CD14-positive monocyte (primary cell): ENCODE data around the gene ELP1. TPM values are rescaled to one million over a fixed set of nuclear protein-coding genes. Genes with fewer than 3 reads are reported as not detected.
"Not testable (repeated sequence)": the region's sequence is repeated elsewhere in the genome, so short reads cannot be mapped to it uniquely, and the experiment has no call there.

Experiments used
- DNase-seq, 3 donors: peaks; one replicate each; pipeline ENCODE4 v3.0.0-alpha.2; 2011 to 2022
- H2AFZ ChIP-seq: 2 replicates; pipeline ENCODE4 v1.6.0; 2012; ENCODE audit warnings: mild to moderate bottlenecking, low read depth, low read length, inconsistent platforms; ENCODE audit not compliant: insufficient read depth, poor library complexity, severe bottlenecking
- H3K27ac ChIP-seq, 2 donors: 1 replicate in 1 of 2; 2 replicates in 1 of 2; pipeline ENCODE4 v1.5.1; 2012 to 2013; ENCODE audit warnings: low read length in 2 of 2, control low read depth in 1 of 2, inconsistent platforms in 1 of 2, low read depth in 1 of 2, mild to moderate bottlenecking in 1 of 2
- H3K27me3 ChIP-seq, 2 donors: one replicate each; pipeline versions ENCODE4 v1.6.0 to v1.6.1; 2011 to 2013; ENCODE audit warnings: low read length in 2 of 2; ENCODE audit not compliant: control insufficient read depth in 2 of 2, insufficient read depth in 2 of 2
- H3K36me3 ChIP-seq, 2 donors: replicated peaks in 1 of 2; 1 replicate in 1 of 2; 2 replicates in 1 of 2; pipeline versions ENCODE4 v1.5.1 to v1.6.1; 2012 to 2013; ENCODE audit warnings: low read length in 2 of 2, control low read depth in 1 of 2, inconsistent platforms in 1 of 2, mild to moderate bottlenecking in 1 of 2; ENCODE audit not compliant: insufficient read depth in 2 of 2, control insufficient read depth in 1 of 2
- H3K4me1 ChIP-seq, 2 donors: 1 replicate in 1 of 2; 2 replicates in 1 of 2; pipeline versions ENCODE4 v1.5.1 to v1.6.1; 2012 to 2013; ENCODE audit warnings: low read length in 2 of 2, control low read depth in 1 of 2, inconsistent platforms in 1 of 2, mild to moderate bottlenecking in 1 of 2, moderate library complexity in 1 of 2; ENCODE audit not compliant: insufficient read depth in 2 of 2, control insufficient read depth in 1 of 2
- H3K4me2 ChIP-seq: replicated peaks from 2 replicates; pipeline ENCODE3; 2012; ENCODE audit warnings: low read length, moderate library complexity, mild to moderate bottlenecking; ENCODE audit not compliant: poor library complexity, severe bottlenecking; ENCODE audit errors: extremely low read depth
- H3K4me3 ChIP-seq, 3 experiments: fragments of 200-600 bp in 1 of 3; sonication (generic) in 1 of 3; replicated peaks in 1 of 3; 1 replicate in 2 of 3; 2 replicates in 1 of 3; pipeline ENCODE4 v1.5.1; 2011 to 2013; ENCODE audit warnings: low read length in 3 of 3, mild to moderate bottlenecking in 3 of 3, control low read depth in 2 of 3, low read depth in 2 of 3, inconsistent platforms in 1 of 3, moderate library complexity in 1 of 3
- H3K79me2 ChIP-seq: 2 replicates; pipeline ENCODE4 v1.6.0; 2012; ENCODE audit warnings: mild to moderate bottlenecking, control low read depth, inconsistent platforms, low read length, moderate library complexity; ENCODE audit not compliant: insufficient read depth
- H3K9ac ChIP-seq: 2 replicates; pipeline ENCODE4 v1.6.0; 2017; ENCODE audit warnings: low read length, mild to moderate bottlenecking; ENCODE audit not compliant: insufficient read depth, poor library complexity, severe bottlenecking
- H3K9me3 ChIP-seq, 2 donors: replicated peaks in 1 of 2; 1 replicate in 1 of 2; 2 replicates in 1 of 2; pipeline versions ENCODE4 v1.5.1 to v1.6.1; 2012 to 2013; ENCODE audit warnings: low read length in 2 of 2, control low read depth in 1 of 2; ENCODE audit not compliant: control insufficient read depth in 1 of 2, insufficient read depth in 1 of 2
- H4K20me1 ChIP-seq: 2 replicates; pipeline ENCODE4 v1.6.0; 2012; ENCODE audit warnings: mild to moderate bottlenecking, low read length, control low read depth, moderate library complexity; ENCODE audit not compliant: insufficient read depth
- H3K27ac Mint-ChIP-seq, 7 donors: one replicate each; pipeline ENCODE4 v1.8.0; 2020; ENCODE audit warnings: mild to moderate bottlenecking in 7 of 7, mixed read lengths in 7 of 7, moderate library complexity in 6 of 7, inconsistent platforms in 2 of 7
- H3K27me3 Mint-ChIP-seq, 3 donors: one replicate each; pipeline ENCODE4 v1.8.0; 2021 to 2022; ENCODE audit warnings: low read depth in 3 of 3, mild to moderate bottlenecking in 3 of 3, mixed read lengths in 3 of 3, moderate library complexity in 3 of 3, inconsistent platforms in 1 of 3
- H3K36me3 Mint-ChIP-seq, 2 donors: one replicate each; pipeline ENCODE4 v1.8.0; 2020; ENCODE audit warnings: mixed read lengths in 2 of 2, inconsistent platforms in 1 of 2, mild to moderate bottlenecking in 1 of 2
- H3K4me1 Mint-ChIP-seq: one replicate; pipeline ENCODE4 v1.8.0; 2020; ENCODE audit warnings: mild to moderate bottlenecking, mixed read lengths
- H3K4me3 Mint-ChIP-seq, 2 donors: one replicate each; pipeline ENCODE4 v1.8.0; 2020; ENCODE audit warnings: mild to moderate bottlenecking in 2 of 2, mixed read lengths in 2 of 2, moderate library complexity in 1 of 2
- H3K9me3 Mint-ChIP-seq, 7 donors: one replicate each; pipeline ENCODE4 v1.8.0; 2020 to 2022; ENCODE audit warnings: mixed read lengths in 7 of 7, mild to moderate bottlenecking in 6 of 7, moderate library complexity in 6 of 7, inconsistent platforms in 2 of 7
- WGBS: methylation state at CpG from one replicate; pipeline ENCODE4 v1.1.5; 2013; ENCODE audit warnings: missing lambda C conversion rate; ENCODE audit not compliant: insufficient coverage; 5-methylcytosine and 5-hydroxymethylcytosine counted together
- intact Hi-C, 2 donors: fragments of 100-400 bp; cut with micrococcal nuclease; formaldehyde crosslinking; loops; one replicate each; pipeline versions ENCODE4 v1.15.0 to v1.15.1; 2023
- polyA plus RNA-seq, 3 donors: library from polyadenylated mRNA; depleted of rRNA in 1 of 3; unstranded in 2 of 3; stranded (reverse) in 1 of 3; fragments of 300-500 nt in 2 of 3; fragments of >200 nt in 1 of 3; fragmentation: Illumina TruSeq in 2 of 3; gene quantifications; 1 replicate in 2 of 3; 2 replicates in 1 of 3; pipeline ENCODE4 v1.2.3, GENCODE V29; 2012 to 2021
- TF ChIP-seq, protein P1 (sequence below): fragments of 200-600 bp; IDR thresholded peaks from one replicate; pipeline ENCODE4 v1.8.0; 2022; ENCODE audit warnings: antibody characterized with exemption, mild to moderate bottlenecking

Gene ELP1
- polyA plus RNA-seq, 3 donors: 7.9 to 12.2 (median 11.1) TPM

DNA sequence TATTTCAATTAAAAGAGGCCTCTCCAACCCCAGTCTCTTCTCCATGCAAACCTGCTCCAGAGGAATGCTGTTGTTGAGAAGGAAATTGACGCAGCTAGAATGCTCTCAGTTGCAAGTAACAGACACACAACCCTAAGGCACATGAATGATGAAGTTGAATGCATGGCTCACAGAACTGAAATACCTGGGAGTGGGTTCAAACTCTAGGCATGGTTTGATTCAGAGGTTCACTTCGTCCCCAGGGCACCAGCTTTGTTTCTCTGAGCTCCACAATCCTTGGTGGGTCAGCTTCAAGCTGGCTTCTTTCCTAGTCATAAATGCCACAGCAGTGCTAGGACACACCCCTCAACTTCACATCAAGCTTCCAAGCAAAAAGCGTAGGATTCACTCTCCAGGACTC lies 82.8 kb downstream of the ELP1 start:
- Mint-ChIP-seq H3K27ac (no peak overlapping the region), H3K36me3 (no peaks in the 10 kb centered on the region), H3K27me3 (peaks cover 0 to 5% (median 2%) of the 10 kb centered on the region in 3 donors), H3K9me3 (peaks cover 0 to 2% (median 0%) of the 10 kb centered on the region in 7 donors), H3K4me3 (no peak overlapping the region), H3K4me1 (peaks cover 6% of the 10 kb centered on the region)
- no peak overlapping the region for H3K27ac ChIP-seq
- no peak overlapping the region for H3K4me3 ChIP-seq
- peaks cover 0 to 3% of the 10 kb centered on the region in 2 donors for H3K27me3 ChIP-seq
- no peak overlapping the region for H2AFZ ChIP-seq
- H3K9me3 ChIP-seq: no peaks in the 10 kb centered on the region
- no peaks in the 10 kb centered on the region for H3K79me2 ChIP-seq
- H4K20me1 ChIP-seq: no peaks in the 10 kb centered on the region
- intact Hi-C loops: no loop called here
- H3K36me3 ChIP-seq: no peaks in the 10 kb centered on the region
- DNase-seq: no peak
- no peak overlapping the region for H3K4me2 ChIP-seq
- TF ChIP-seq, protein P1, sequence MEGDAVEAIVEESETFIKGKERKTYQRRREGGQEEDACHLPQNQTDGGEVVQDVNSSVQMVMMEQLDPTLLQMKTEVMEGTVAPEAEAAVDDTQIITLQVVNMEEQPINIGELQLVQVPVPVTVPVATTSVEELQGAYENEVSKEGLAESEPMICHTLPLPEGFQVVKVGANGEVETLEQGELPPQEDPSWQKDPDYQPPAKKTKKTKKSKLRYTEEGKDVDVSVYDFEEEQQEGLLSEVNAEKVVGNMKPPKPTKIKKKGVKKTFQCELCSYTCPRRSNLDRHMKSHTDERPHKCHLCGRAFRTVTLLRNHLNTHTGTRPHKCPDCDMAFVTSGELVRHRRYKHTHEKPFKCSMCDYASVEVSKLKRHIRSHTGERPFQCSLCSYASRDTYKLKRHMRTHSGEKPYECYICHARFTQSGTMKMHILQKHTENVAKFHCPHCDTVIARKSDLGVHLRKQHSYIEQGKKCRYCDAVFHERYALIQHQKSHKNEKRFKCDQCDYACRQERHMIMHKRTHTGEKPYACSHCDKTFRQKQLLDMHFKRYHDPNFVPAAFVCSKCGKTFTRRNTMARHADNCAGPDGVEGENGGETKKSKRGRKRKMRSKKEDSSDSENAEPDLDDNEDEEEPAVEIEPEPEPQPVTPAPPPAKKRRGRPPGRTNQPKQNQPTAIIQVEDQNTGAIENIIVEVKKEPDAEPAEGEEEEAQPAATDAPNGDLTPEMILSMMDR: no peak
- 80% methylated on average over 1 of the region's 3 CpGs for WGBS
- H3K9ac ChIP-seq: no peak overlapping the region
- H3K4me1 ChIP-seq: peaks cover 3% of the 10 kb centered on the region in 2 donors

DNA sequence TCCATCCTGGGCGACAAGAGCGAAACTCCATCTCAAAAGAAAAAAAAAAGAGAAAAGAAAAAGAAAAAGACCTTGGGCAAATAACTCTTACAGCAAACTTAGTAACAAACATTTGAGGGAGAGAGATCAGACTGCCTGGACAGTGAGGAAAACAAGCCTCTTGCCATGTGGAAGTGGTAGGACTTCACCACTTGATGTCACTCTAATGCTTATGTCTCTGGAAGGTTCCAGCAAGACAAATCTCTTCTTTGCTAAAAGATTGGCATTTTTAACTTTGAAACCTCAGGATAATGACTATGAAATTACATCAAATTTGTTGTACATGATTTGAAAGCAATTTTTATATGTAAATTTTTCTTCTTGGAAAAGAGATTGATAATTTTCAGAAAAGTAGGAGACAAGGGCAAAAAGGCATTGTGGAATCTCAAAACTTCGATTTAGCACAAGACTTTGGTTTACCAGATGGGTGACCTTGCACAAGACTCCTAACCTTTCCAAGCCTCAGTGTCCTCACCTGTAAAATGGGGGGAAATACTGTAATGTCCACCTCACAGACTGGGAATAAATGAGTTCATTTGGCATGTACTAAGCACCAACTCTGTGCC lies 83.5 kb downstream of the ELP1 start:
- no peaks in the 10 kb centered on the region for H3K9me3 ChIP-seq
- no peak overlapping the region for H3K4me3 Mint-ChIP-seq
- no peak overlapping the region for H3K27ac ChIP-seq
- no peak overlapping the region for H3K27ac Mint-ChIP-seq
- H3K79me2 ChIP-seq: no peaks in the 10 kb centered on the region
- H3K36me3 ChIP-seq: no peaks in the 10 kb centered on the region
- intact Hi-C loops: no loop called here
- no CpG with 5 or more reads among the region's 3 CpGs for WGBS
- H4K20me1 ChIP-seq: no peaks in the 10 kb centered on the region
- no peak overlapping the region for H3K9ac ChIP-seq
- TF ChIP-seq, protein P1: no peak
- peaks cover 0 to 3% of the 10 kb centered on the region in 2 donors for H3K27me3 ChIP-seq
- peaks cover 0 to 2% (median 0%) of the 10 kb centered on the region in 7 donors for H3K9me3 Mint-ChIP-seq
- peaks cover 9 to 11% of the 10 kb centered on the region in 2 donors for H3K4me1 ChIP-seq
- H3K4me3 ChIP-seq: no peak overlapping the region
- no peak for DNase-seq
- no peaks in the 10 kb centered on the region for H3K36me3 Mint-ChIP-seq
- H3K27me3 Mint-ChIP-seq: peaks cover 0 to 5% (median 2%) of the 10 kb centered on the region in 3 donors
- peaks cover 14% of the 10 kb centered on the region for H3K4me1 Mint-ChIP-seq
- H2AFZ ChIP-seq: no peak overlapping the region
- no peak overlapping the region for H3K4me2 ChIP-seq

DNA sequence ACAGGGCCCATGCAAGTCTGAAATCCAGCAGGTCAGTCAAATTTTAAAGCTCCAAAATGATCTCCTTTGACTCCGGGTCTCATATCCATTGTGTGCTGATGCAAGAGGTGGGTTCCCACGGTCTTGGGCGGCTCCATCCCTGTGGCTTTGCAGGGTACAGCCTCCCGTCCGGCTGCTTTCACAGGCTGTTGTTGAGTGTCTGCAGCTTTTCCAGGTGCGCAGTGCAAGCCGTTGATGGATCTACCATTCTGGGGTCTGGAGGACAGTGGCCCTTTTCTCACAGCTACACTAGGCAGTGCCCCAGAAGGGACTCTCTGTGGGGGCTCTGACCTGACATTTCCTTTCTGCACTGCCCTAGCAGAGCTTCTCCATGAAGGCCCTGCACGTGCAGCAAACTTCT lies 85.6 kb downstream of the ELP1 start:
- H3K4me3 ChIP-seq, H3K27ac ChIP-seq, H3K79me2 ChIP-seq, H3K27me3 Mint-ChIP-seq, H3K4me2 ChIP-seq, H3K36me3 Mint-ChIP-seq, H3K27me3 ChIP-seq, H4K20me1 ChIP-seq, H3K36me3 ChIP-seq, H2AFZ ChIP-seq, H3K9me3 Mint-ChIP-seq, H3K9me3 ChIP-seq, H3K27ac Mint-ChIP-seq, H3K4me3 Mint-ChIP-seq, DNase-seq, intact Hi-C loops, H3K9ac ChIP-seq: not testable (repeated sequence)
- peaks cover 11 to 23% of the 10 kb centered on the region in 2 donors for H3K4me1 ChIP-seq
- WGBS: 94% methylated on average over 7 of the region's 8 CpGs
- H3K4me1 Mint-ChIP-seq: peaks cover 22% of the 10 kb centered on the region
